K562 (cell line): Measurements from ENCODE around the gene CCDC71L. TPM values are rescaled to one million over a fixed set of nuclear protein-coding genes. Genes with fewer than 3 reads are reported as not detected.
A peak's percentile ranks its signal among the peaks of the same experiment; 100 is the strongest.

Experiments
- ARNT ChIP-seq, 2 experiments: fragments of 450-650 bp; IDR thresholded peaks; 2 replicates each; pipeline ENCODE4 v1.6.1; 2016; ENCODE audit warnings: mild to moderate bottlenecking in 1 of 2
- DMBX1 ChIP-seq: fragments of 250-450 bp; sonication (Bioruptor Pico); IDR thresholded peaks from 2 replicates; pipeline ENCODE4 v1.8.0; 2022; ENCODE audit warnings: inconsistent platforms, mild to moderate bottlenecking, moderate library complexity, borderline replicate concordance
- E4F1 ChIP-seq: fragments of 250-450 bp; sonication (Bioruptor Pico); IDR thresholded peaks from 2 replicates; pipeline ENCODE4 v1.5.0; 2021; ENCODE audit warnings: mild to moderate bottlenecking, borderline replicate concordance
- ELF1 ChIP-seq: fragments of 200-800 bp; sonication (Bioruptor generic); IDR thresholded peaks from 2 replicates; pipeline ENCODE4 v1.6.1; 2016; ENCODE audit warnings: missing genetic modification characterization, missing compliant biosample characterization
- EWSR1 ChIP-seq: fragments of 450-650 bp; IDR thresholded peaks from 2 replicates; pipeline ENCODE4 v1.6.1; 2018; ENCODE audit warnings: borderline replicate concordance, mild to moderate bottlenecking, low read depth, moderate library complexity; ENCODE audit not compliant: partially characterized antibody
- FOXJ2 ChIP-seq: fragments of 200-800 bp; sonication (Bioruptor generic); IDR thresholded peaks from 2 replicates; pipeline ENCODE4 v1.6.1; 2016; ENCODE audit warnings: missing genetic modification characterization, missing compliant biosample characterization
- GTF2E2 ChIP-seq: fragments of 200-800 bp; sonication (Bioruptor generic); IDR thresholded peaks from 2 replicates; pipeline ENCODE4 v1.6.1; 2016; ENCODE audit warnings: missing genetic modification characterization, missing compliant biosample characterization
- HDAC1 ChIP-seq, 2 experiments: fragments of 450-650 bp; IDR thresholded peaks; 2 replicates each; pipeline ENCODE4 v1.6.1; 2016 to 2017; ENCODE audit warnings: inconsistent platforms in 1 of 2, mild to moderate bottlenecking in 1 of 2, moderate library complexity in 1 of 2
- MAZ ChIP-seq, 2 experiments: fragments of 450-650 bp in 1 of 2; sonication (generic) in 1 of 2; formaldehyde crosslinking; IDR thresholded peaks in 1 of 2; conservative IDR thresholded peaks in 1 of 2; 2 replicates each; pipeline versions ENCODE4 v1.4.0 to v1.5.0; 2020; ENCODE audit warnings: mild to moderate bottlenecking in 1 of 2, missing genetic modification reagents in 1 of 2
- MECOM ChIP-seq: fragments of 250-450 bp; sonication (Bioruptor Pico); IDR thresholded peaks from 2 replicates; pipeline ENCODE4 v1.8.0; 2022; ENCODE audit warnings: inconsistent platforms
- MEIS2 ChIP-seq: fragments of 450-650 bp; IDR thresholded peaks from 2 replicates; pipeline ENCODE4 v1.6.1; 2014; ENCODE audit warnings: mild to moderate bottlenecking; ENCODE audit not compliant: partially characterized antibody
- PCBP1 ChIP-seq: fragments of 200-400 bp; formaldehyde crosslinking; IDR thresholded peaks from 2 replicates; pipeline ENCODE4 v1.6.1; 2018; ENCODE audit warnings: mild to moderate bottlenecking, low read depth, low read length; ENCODE audit not compliant: poor library complexity, severe bottlenecking
- PREB ChIP-seq: sonication (generic); formaldehyde crosslinking; IDR thresholded peaks from 2 replicates; pipeline ENCODE4 v1.8.1; 2023; ENCODE audit warnings: mild to moderate bottlenecking, missing genetic modification reagents
- RBM25 ChIP-seq: fragments of 200-400 bp; formaldehyde crosslinking; IDR thresholded peaks from 2 replicates; pipeline ENCODE4 v1.6.1; 2018; ENCODE audit warnings: low read length, low read depth, moderate library complexity; ENCODE audit not compliant: severe bottlenecking
- SIX5 ChIP-seq, 2 experiments: IDR thresholded peaks; 2 replicates each; pipeline ENCODE4 v1.6.1; 2011; ENCODE audit warnings: low read length in 2 of 2, borderline replicate concordance in 1 of 2, low read depth in 1 of 2, mild to moderate bottlenecking in 1 of 2, moderate library complexity in 1 of 2; ENCODE audit not compliant: insufficient read depth in 1 of 2
- SMC3 ChIP-seq: conservative IDR thresholded peaks from 2 replicates; pipeline ENCODE4 v1.6.1; 2011; ENCODE audit warnings: low read depth, low read length, improper control_type of control experiment; ENCODE audit not compliant: insufficient read depth
- SUPT5H ChIP-seq: fragments of 450-650 bp; IDR thresholded peaks from 2 replicates; pipeline ENCODE4 v1.6.1; 2016
- ZNF124 ChIP-seq: sonication (generic); formaldehyde crosslinking; IDR thresholded peaks from 2 replicates; pipeline ENCODE4 v1.8.1; 2022; ENCODE audit warnings: missing genetic modification reagents
- ZNF79 ChIP-seq: fragments of 250-450 bp; sonication (Bioruptor Pico); IDR thresholded peaks from 2 replicates; pipeline ENCODE4 v1.4.0; 2020; ENCODE audit warnings: low read depth, mild to moderate bottlenecking, moderate library complexity
- polyA plus RNA-seq, 8 experiments: library from polyadenylated mRNA; depleted of rRNA in 4 of 8; stranded (reverse) in 5 of 8; unstranded in 3 of 8; fragments of >200 nt; fragmentation: Nextera tagmentation in 2 of 8; fragmentation: Illumina TruSeq in 1 of 8; extraction: Ambion mirVana in 2 of 8; extraction: Trizol in 1 of 8; gene quantifications; 2 replicates each; pipeline versions ENCODE4 v1.2.1 to v1.2.3, GENCODE V29; 2011 to 2014; ENCODE audit warnings: inconsistent platforms in 1 of 8, missing spikeins in 1 of 8
- total RNA-seq, 7 experiments: library from RNA; depleted of rRNA in 6 of 7; stranded (reverse); fragments of >200 nt in 6 of 7; fragmentation: Illumina TruSeq in 2 of 7; extraction: Trizol in 2 of 7; gene quantifications; 2 replicates each; pipeline versions ENCODE4 v1.2.1 to v1.2.3, GENCODE V29; 2011 to 2021; ENCODE audit warnings: low replicate concordance in 1 of 7
- TF ChIP-seq, protein P1 (sequence below): fragments of 250-450 bp; sonication (Bioruptor Pico); IDR thresholded peaks from 2 replicates; pipeline ENCODE4 v1.5.1; 2021; ENCODE audit warnings: mild to moderate bottlenecking
- TF ChIP-seq, protein P2 (sequence below): sonication (generic); formaldehyde crosslinking; IDR thresholded peaks from 2 replicates; pipeline ENCODE4 v1.8.0; 2022; ENCODE audit warnings: missing genetic modification reagents, mild to moderate bottlenecking, moderate library complexity, borderline replicate concordance

The CCDC71L gene
- total and polyA plus RNA-seq, 9 of the 15 experiments (the other 6 are each of a cell fraction or from before 2014, with no cell fraction given), result 5.7 to 108 (median 25.4) TPM

GRCh38 chr7:106658316-106659165 lies 2.4 kb downstream of the CCDC71L start (continued):
- TF ChIP-seq, protein P1, sequence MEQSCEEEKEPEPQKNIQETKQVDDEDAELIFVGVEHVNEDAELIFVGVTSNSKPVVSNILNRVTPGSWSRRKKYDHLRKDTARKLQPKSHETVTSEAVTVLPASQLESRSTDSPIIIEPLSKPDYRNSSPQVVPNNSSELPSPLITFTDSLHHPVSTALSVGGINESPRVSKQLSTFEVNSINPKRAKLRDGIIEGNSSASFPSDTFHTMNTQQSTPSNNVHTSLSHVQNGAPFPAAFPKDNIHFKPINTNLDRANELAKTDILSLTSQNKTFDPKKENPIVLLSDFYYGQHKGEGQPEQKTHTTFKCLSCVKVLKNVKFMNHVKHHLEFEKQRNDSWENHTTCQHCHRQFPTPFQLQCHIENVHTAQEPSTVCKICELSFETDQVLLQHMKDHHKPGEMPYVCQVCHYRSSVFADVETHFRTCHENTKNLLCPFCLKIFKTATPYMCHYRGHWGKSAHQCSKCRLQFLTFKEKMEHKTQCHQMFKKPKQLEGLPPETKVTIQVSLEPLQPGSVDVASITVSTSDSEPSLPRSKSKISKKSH (CRISPR knock-in tag), result no peak
- TF ChIP-seq SUPT5H (peak; percentile 34; the same call in 1 of the 2 replicates), PREB (CRISPR knock-in tag) (no peak), SIX5 (IDR thresholded peaks at IDR 0.05; ENCODE audit: borderline replicate concordance in 1 of 2, insufficient read depth in 1 of 2, low read depth in 1 of 2, low read length in 2 of 2) (no peak), MECOM (CRISPR knock-in tag) (0 out of 2 replicates have a peak, but pooled peaks have one; percentile 17), EWSR1 (no peak), FOXJ2 (tag) (no peak), GTF2E2 (tag) (no peak), PCBP1 (no peak), ARNT (IDR thresholded peaks at IDR 0.05) (0 out of 4 replicates have a peak, but pooled peaks have one; percentile 13 to 19), ELF1 (tag) (no peak), E4F1 (peak; percentile 7; the same call in 1 of the 2 replicates), MAZ (CRISPR knock-in tag; conservative IDR thresholded peaks at IDR 0.05 in 1 of 2, IDR thresholded peaks at IDR 0.05 in 1 of 2) (no peak; a peak in 1 of 4 replicates), HDAC1 (IDR thresholded peaks at IDR 0.05) (peak in 1 of 2 experiments; percentile 35; a peak in 1 of 4 replicates), SMC3 (no peak), MEIS2 (no peak), RBM25 (no peak), DMBX1 (CRISPR knock-in tag) (no peak), ZNF79 (CRISPR knock-in tag) (no peak), ZNF124 (CRISPR knock-in tag) (no peak)
- TF ChIP-seq, protein P2, sequence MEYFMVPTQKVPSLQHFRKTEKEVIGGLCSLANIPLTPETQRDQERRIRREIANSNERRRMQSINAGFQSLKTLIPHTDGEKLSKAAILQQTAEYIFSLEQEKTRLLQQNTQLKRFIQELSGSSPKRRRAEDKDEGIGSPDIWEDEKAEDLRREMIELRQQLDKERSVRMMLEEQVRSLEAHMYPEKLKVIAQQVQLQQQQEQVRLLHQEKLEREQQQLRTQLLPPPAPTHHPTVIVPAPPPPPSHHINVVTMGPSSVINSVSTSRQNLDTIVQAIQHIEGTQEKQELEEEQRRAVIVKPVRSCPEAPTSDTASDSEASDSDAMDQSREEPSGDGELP, result no peak
